Measurements from ENCODE around the gene GPANK1.
A peak's percentile ranks its signal among the peaks of the same experiment; 100 is the strongest.

Gene GPANK1

DNA sequence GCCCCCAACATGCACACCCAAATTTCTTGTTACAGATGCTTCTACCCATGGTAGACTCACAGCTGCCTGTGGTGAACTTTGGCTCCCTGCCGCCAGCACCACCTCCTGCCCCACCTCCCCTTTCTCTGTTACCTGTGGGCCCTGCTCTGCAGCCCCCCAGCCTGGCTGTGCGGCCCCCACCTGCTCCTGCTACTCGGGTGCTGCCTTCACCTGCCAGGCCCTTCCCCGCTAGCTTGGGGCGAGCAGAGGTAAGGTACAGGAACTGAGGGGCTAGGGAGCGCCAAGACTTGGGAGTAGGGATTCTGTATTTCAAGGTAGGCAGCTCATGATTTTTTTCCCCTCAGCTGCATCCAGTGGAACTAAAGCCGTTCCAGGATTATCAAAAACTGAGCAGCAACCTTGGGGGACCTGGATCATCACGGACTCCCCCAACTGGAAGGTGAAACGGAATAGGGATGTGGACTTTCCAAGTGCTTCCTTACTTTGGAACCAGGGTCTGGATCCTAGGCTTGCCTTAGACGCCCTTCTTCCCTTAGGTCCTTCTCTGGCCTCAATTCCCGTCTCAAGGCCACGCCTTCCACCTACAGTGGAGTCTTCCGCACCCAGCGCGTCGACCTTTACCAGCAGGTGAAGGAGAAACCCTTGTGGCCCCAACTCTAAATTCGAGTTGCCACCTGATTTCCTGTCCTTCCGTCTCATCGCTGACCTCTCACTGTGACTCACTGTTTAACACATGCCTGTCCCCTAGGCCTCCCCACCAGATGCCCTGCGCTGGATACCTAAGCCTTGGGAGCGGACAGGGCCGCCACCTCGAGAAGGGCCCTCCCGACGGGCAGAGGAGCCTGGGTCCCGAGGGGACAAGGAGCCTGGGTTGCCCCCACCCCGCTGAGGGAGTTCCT lies 27.9 kb downstream of the GPANK1 start:
- DNase-seq, result no peak

DNA sequence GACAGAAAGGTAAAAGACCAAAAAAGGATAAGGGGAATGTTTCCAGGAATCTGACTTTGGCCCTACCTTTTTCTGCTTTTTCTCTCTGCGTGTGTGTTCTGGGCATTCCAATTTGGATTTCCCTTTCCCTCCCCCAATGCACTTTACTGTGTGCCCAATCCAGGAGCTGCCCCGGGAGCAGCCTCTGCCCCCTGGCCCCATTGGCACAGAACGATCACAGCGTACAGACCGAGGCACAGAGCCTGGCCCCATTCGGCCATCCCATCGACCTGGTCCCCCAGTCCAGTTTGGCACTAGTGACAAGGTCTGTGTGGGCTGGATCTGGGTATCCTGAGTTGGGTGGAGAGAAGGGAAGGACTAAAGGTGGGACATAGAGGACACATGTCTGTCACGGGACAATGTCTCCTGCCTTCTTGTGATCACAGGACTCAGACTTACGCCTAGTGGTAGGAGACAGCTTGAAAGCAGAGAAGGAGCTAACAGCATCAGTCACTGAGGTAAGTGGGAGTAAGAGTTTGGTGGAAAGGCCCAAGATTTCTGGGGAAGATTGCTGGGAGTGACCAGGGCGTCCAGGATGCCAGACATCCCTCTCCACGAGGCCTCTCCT lies 29.7 kb downstream of the GPANK1 start:
- DNase-seq, result no peak

DNA sequence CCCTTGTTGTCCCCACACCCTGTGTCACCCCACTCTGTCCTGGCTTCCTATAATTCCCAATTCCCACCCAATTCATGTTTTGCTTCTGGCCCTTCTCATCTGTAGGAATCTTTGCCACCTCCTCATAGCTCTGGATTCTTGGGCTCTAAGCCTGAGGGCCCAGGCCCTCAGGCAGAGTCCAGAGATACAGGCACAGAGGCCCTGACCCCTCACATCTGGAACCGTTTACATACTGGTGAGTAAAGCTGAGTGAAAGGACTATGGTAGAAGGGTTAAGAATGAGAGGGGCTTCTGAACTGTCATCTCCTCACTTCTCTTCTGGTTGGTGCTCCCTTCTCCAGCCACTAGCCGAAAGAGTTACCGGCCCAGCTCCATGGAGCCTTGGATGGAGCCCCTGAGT lies 30.7 kb downstream of the GPANK1 start:
- no peak for DNase-seq

DNA sequence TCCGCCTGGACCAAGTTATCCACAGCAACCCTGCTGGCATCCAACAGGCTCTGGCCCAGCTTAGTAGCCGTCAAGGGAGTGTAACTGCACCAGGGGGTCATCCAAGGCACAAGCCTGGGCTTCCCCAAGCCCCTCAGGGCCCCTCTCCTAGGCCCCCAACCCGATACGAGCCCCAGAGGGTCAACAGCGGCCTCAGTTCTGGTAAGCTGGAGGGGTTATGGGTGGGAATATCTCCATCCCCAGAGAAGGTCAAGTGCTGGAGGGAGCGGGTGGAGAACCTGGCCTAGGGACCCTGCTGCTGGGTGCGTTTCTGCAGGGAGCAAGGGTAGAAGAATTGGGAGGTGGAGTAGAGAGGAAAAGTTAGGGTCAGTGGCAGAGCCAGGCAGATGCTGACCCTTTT lies 31.4 kb downstream of the GPANK1 start:
- no peak for DNase-seq

DNA sequence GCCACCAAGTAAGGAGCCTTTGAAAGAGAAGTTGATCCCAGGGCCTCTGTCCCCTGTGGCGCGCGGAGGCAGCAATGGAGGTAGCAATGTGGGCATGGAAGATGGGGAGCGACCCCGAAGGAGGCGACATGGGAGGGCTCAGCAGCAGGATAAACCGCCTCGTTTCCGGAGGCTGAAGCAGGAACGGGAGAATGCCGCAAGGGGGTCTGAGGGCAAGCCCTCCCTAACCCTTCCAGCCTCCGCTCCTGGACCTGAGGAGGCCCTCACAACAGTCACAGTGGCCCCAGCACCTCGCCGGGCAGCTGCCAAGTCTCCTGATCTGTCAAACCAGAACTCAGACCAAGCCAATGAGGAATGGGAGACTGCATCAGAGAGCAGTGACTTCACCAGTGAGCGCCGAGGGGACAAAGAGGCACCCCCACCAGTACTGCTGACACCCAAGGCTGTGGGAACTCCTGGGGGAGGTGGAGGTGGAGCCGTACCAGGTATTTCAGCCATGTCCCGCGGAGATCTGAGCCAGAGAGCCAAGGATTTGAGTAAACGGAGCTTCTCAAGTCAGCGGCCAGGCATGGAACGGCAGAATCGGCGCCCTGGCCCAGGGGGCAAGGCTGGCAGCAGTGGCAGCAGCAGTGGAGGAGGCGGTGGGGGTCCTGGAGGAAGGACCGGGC lies 32.4 kb downstream of the GPANK1 start:
- DNase-seq, result no peak

DNA sequence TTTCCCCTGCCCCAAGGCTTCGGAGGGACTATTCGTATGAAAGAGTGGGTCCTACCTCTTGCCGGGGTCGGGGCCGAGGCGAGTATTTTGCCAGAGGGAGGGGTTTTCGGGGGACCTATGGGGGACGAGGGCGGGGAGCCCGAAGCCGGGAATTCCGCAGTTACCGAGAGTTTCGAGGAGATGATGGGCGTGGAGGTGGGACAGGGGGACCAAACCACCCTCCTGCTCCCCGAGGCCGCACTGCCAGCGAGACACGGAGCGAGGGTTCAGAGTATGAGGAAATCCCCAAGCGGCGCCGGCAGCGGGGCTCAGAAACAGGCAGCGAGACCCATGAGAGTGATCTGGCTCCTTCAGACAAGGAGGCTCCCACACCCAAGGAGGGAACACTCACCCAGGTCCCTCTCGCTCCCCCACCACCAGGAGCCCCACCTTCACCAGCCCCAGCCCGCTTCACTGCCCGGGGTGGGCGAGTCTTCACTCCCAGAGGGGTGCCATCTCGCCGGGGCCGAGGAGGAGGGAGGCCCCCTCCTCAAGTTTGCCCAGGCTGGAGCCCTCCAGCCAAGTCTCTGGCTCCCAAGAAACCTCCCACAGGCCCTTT lies 33.0 kb downstream of the GPANK1 start:
- no peak for DNase-seq

DNA sequence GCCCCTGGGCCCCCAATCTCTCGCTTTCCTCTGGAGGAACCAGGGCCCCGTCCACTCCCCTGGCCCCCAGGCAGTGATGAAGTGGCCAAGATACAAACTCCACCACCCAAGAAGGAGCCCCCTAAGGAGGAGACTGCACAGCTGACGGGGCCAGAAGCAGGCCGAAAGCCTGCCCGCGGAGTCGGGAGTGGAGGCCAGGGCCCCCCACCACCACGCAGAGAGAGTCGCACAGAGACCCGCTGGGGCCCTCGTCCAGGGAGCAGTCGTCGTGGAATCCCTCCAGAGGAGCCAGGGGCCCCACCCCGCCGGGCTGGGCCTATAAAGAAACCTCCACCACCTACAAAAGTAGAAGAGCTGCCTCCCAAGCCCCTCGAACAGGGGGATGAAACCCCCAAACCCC lies 33.6 kb downstream of the GPANK1 start:
- DNase-seq, result no peak

DNA sequence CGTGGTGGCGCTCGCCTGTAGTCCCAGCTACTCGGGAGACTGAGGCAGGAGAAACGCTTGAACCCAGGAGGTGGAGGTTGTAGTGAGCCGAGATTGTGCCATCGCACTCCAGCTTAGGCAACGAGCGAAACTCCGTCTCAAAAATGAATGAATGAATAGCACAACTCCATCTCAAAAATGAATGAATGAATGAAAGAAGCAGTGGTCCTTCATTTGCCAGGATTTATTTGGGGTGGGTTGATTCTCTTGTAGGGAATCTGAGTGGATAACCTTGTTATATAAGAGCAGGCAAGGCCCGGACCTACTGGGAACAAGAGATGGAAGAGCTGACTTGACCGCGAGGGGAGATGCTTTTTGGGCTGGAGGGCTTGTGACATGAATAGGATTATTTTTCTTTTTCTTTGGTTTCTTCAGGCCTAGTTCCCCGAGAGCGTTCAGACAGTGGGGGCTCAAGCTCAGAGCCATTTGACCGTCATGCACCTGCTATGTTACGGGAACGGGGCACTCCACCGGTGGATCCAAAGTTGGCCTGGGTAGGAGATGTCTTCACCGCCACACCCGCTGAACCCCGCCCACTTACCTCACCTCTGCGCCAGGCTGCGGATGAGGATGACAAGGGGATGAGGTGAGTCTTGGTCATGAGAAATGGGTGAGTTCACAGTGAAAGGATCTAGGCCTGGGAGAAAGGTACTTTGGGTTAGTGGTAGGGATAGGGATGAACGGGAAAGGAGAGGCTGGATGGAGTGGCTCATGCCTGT lies 34.4 kb downstream of the GPANK1 start:
- DNase-seq, result no peak

DNA sequence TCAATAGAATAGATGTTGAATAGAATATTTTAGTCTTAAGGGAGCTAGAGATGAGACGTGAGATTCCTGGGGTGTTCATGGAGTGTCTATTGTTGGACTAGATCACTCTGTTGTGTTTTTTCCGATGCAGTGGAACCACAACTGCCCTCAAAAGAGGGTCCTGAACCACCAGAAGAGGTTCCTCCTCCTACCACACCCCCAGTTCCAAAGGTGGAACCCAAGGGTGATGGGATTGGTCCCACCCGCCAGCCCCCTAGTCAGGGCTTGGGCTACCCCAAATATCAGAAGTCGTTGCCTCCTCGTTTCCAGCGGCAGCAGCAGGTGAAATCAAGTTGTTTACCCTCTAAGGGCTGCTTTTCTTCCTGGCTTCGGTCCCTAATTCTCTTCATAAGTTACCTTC lies 35.8 kb downstream of the GPANK1 start:
- DNase-seq, result no peak

DNA sequence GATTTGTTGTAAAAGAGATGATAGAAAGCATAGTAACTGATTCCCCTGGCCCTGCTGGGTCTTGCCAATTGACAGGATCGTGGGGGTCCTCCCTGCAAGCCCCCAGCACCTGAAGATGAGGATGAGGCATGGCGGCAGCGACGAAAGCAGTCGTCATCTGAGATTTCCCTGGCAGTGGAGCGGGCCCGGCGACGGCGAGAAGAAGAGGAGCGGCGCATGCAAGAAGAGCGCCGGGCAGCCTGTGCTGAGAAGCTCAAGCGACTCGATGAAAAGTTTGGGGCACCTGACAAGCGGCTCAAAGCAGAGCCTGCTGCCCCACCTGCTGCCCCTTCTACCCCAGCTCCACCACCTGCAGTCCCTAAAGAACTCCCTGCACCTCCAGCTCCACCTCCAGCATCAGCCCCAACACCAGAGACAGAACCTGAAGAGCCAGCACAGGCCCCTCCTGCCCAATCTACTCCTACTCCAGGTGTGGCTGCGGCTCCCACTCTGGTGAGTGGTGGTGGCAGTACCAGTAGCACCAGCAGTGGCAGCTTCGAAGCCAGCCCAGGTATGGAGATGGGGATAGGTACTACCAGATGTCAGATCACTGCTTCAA lies 37.0 kb downstream of the GPANK1 start:
- no peak for DNase-seq

DNA sequence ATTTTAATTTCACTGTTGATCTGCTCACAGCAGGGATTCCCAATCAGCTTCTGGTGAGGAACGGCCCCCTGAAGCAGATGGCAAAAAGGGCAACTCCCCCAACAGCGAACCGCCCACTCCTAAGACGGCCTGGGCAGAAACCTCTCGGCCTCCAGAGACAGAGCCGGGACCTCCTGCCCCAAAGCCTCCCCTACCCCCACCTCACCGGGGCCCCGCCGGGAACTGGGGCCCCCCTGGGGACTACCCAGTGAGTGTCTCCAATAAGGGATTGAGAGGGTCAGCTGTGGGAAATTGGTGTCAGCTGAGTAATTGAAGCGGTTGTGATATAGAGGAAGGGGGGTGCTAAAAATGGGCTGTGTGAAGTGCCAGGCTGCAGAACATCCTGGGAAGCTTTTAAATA lies 37.8 kb downstream of the GPANK1 start:
- no peak for DNase-seq

DNA sequence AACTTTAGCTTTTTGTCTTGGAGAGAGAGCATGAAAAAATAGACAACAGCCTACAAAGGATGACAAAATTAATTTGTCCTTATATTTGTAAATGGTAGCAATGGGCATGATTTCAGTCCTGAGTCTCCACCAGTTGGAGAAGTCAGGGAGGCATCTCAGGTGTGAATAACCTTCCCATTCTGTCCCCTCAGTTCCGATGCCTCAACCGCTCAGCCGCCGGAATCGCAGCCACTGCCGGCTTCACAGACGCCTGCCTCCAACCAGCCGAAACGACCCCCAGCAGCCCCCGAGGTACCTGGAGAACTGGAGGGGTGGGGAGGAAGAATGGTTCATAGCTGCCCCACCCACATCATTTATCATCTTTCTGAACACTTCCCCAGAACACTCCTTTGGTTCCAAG lies 40.7 kb downstream of the GPANK1 start:
- DNase-seq, result no peak

DNA sequence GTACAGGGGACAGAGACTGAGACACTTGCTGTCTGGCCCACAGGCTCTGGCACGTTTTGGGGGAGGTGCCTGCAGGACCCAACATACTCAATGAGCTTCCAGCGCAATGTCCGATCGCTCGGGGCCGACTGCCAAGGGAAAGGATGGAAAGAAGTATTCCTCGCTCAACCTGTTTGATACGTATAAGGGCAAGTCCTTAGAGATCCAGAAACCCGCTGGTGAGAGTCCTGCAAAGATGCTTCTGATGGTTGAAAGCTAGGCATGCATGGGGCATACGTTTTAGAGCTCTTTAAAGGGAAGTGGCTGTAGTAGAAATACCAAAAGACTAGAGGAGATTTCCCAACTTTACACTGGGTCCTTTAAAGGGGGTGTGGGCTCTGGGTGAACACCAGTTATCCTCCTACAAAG lies 42.1 kb downstream of the GPANK1 start:
- DNase-seq, result no peak

DNA sequence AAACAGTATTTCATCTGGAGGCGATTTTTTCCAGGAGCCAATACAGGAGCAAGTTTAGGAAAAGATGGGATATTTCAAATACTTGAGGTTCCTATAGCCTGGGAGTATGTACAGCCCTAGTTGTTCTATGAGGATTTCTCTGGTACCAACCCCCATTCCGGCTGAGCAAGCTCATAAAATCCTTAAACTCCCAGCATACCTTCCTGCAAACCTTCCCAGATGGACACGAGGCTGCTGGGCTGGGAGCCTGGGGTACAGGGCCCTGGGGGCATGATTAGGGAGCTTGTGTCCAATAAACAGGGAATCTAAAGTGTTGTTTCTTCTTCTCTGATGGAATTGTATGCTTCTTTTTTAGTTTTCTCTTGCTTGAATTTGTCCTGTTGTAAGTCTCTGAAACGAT lies 42.8 kb downstream of the GPANK1 start:
- DNase-seq, result no peak

DNA sequence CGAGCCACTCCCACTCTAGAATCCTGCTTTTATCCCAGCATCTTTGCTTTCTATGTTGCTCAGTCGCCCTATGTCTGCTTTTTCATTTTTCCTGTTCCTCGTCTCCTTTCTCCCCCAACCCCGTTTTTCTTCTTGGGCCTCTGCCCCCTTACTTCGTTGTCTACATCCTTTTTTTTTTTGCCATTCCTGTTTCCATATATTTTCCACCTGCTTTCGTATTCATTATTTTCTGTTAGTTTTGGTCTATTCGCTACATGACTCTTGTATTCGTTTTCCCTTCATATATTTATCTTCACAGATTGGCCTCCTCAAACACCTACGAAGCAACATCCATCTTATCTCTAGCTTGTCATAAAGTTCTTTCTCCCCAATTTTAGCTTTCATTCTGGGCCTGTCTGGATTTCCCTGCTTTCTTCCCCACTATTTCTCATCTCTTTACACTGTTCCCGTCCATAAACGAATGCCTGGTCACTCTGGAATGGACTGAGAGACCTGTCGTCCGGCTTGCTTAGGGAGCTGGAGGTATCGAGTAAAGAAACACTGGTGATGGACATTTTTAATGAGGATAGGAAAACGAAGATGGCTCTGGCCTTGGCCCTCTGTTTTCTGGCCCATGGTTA lies 43.4 kb downstream of the GPANK1 start:
- DNase-seq, result no peak

DNA sequence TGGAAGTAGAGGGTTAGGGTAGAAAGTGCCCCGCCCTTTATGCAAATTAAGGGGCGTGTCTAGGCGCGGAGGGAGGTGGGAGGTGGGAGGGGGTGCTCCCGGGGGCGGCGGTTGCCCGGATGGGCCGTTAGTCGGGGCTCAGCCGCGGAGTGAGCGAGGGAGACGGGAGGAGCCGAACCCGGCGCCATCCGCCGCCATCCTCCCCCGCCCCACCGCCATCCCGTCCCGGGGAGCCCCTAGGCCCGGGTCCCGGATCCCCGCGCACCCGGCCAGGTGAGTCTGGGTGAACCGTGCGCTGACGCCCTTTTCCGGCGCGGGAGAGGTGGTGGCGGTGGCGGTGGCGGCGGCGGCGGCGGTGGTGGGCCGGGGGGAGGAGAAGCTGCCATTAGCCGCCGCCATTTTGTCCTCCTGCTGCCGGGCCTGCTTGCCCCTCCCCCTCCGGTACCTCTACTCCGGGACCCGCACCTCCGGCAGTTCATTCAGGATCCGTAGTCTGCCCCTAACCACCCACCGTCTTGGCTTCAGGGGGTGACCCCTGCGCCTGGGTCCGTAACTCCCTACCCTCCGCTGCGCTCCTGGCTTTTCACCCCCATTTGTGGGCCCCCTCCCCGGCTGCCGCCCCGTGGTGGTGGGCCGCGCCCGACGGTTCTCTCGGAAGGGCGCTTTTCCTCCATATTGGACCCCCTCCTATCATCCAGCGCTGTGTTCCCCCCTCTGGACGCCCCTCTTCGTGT lies 44.0 kb downstream of the GPANK1 start, which contains the start of gene PRRC2A:
TSS of gene PRRC2A (plus strand) at position 130 of the 734 bp plus-strand sequence. CDS start 2,075 bp downstream, outside the sequence.
- DNase-seq, result peak; percentile 78

DNA sequence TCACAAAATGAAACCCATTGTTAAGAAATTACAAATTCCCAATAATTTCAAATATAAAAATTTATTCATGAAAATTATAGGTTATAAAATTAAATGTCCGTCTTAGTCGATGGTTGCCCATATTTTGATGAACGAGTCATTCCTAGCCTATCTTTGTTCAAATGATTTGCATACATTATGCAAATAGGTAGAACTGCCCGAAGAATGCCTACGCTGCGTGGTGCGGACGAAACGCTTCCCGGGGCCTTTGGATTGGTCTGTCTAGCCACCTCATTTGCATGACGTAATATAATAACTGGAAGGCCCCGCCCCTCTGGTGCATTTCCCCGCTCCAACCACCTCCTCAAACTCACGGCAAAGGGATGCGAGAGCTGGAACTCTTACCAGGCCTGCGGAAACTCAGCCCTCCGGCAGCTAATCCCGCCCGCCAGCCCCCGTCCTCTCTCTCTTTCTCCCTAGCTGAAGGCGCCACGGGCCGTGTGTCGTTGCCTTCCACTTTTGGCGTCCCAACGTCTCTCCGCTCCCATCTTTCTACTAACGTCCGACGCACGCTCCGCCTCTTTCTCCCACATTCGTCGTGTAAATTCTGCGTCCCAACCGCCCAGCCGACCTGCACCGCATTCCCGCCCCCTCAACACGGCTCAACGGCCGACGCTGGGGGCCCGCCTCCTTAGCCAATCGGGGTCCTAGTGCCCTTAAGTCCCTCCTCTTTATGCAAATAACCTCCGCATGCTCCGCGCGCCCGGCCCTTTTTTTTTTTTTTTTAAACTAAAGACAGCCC lies 44.8 kb downstream of the GPANK1 start:
- DNase-seq, result peak; percentile 99

DNA sequence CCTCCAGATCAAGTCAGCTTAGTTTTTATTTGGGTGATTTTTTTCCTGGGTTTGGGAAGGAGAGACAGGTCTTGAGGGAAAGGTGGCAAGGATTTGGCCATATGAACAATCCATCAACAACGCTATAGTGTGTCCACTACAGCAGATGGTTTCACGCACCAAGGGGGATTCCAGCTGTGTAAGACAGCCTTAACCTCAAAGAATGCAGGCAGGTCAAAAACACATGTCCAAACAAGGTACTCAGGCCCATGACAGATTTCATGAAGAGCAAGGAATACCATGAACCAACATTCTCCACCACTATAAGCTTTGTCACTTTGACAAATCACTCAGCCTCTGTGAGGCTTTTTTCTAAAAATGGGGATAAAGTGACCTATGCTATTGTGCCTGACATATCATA lies 47.8 kb downstream of the GPANK1 start:
- no peak for DNase-seq

DNA sequence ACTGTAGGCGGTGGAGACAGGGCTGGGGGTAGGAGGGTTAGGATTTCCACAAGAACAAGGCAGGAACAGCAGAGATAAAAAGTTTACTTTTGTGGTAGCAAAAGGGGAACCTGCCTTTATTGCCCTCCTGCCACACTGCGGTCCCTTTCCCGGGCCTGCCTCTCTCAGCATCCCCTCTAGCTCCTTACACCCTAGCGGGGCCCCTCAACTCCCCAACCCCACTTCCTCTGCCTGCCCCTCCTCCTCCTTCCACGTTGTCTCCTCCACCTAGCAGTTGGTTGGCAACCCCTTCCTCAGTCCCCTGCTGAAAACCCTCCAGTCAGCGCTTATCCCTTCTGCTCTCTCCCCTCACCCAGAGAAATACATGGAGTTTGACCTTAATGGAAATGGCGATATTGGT lies 49.0 kb downstream of the GPANK1 start:
- DNase-seq, result no peak

All from hematopoietic multipotent progenitor cell treated with erythropoietin and hydrocortisone succinate and interleukin-3 and kit ligand, for 8 days (in vitro differentiated cells).